ENCODE data around the gene CST7. TPM values are rescaled to one million over a fixed set of nuclear protein-coding genes. Genes with fewer than 3 reads are reported as not detected.
A peak's percentile ranks its signal among the peaks of the same experiment; 100 is the strongest.

The CST7 gene
- total RNA-seq, 1 experiment from 2014 or later = not detected

DNA sequence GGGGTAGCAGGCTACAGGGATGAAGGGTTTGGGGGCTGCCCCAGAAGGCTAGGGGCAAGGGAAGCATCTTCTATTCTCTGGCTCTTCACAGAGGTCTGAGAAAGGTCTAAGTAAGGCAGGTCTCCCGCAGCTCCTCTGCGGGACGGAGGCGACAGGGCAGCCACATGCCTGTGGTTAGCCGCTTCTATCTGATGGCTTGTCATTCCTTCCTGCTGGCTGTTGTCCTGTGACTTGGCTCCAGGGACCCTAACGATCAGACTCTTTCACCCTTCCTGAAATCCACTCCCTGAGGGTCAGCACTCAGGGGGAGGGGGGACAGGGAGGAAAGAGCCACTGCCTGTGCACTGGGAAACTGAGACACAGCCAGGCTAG, 673 bp downstream of the CST7 start:
- Histone ChIP-seq H4K8ac (replicated peaks; ENCODE audit: insufficient read length, low read depth, low read length) (no peak overlapping the region), H3K4me1 (ENCODE audit: insufficient read depth, low read length) (no peaks in the 10 kb centered on the region), H4K5ac (ENCODE audit: insufficient read length, low read depth, low read length) (no peak overlapping the region), H3T11ph (ENCODE audit: low read length) (no peak overlapping the region), H2AK5ac (ENCODE audit: insufficient read length, low read length) (no peak overlapping the region), H3K4me2 (ENCODE audit: insufficient read depth, insufficient read length, low read length) (no peak overlapping the region), H3K56ac (ENCODE audit: insufficient read length, low read depth, low read length) (no peak overlapping the region), H2BK5ac (ENCODE audit: insufficient read length, low read length) (no peak overlapping the region), H3K4ac (ENCODE audit: low read depth, low read length) (no peak overlapping the region), H3K9ac (ENCODE audit: extremely low read depth, insufficient read length, low read length) (no peak overlapping the region), H3K14ac (ENCODE audit: insufficient read depth, low read length) (no peak overlapping the region), H3K79me1 (ENCODE audit: insufficient read depth, low read depth, low read length, poor library complexity, severe bottlenecking) (no peaks in the 10 kb centered on the region), H3K18ac (ENCODE audit: insufficient read length, low read depth, low read length) (no peak overlapping the region), H3K79me2 (ENCODE audit: insufficient read depth, low read length) (no peaks in the 10 kb centered on the region), H3K23me2 (ENCODE audit: insufficient read length, low read depth, low read length, poor library complexity, severe bottlenecking) (no peaks in the 10 kb centered on the region), H3K9me3 (ENCODE audit: control insufficient read depth, low read depth, low read length) (no peaks in the 10 kb centered on the region), H2AFZ (ENCODE audit: low read length) (no peak overlapping the region), H2BK15ac (ENCODE audit: low read depth, low read length) (no peak overlapping the region), H2BK120ac (ENCODE audit: low read depth, low read length, poor library complexity, severe bottlenecking) (no peak overlapping the region), H3K27ac (ENCODE audit: insufficient read length, low read depth, low read length) (no peak overlapping the region), H2BK20ac (ENCODE audit: low read depth, low read length, poor library complexity, severe bottlenecking) (no peak overlapping the region), H3K27me3 (ENCODE audit: insufficient read depth, low read length) (no peaks in the 10 kb centered on the region), H2BK12ac (ENCODE audit: insufficient read length, low read depth, low read length) (no peak overlapping the region), H3K23ac (ENCODE audit: insufficient read length, low read depth, low read length) (no peak overlapping the region), H4K20me1 (ENCODE audit: control insufficient read depth, insufficient read depth, insufficient read length) (no peaks in the 10 kb centered on the region), H4K91ac (ENCODE audit: insufficient read length, low read depth, low read length) (no peak overlapping the region)
- Mint-ChIP-seq H3K9me3 (peaks cover 24 to 26% of the 10 kb centered on the region in 2 experiments; a peak in 4 of 5 replicates), H3K4me3 (no peak overlapping the region), H3K27me3 (ENCODE audit: low read depth) (peaks cover 30% of the 10 kb centered on the region), H3K27ac (no peak overlapping the region), H3K4me1 (peaks cover 6 to 12% of the 10 kb centered on the region in 2 experiments), H3K36me3 (ENCODE audit: insufficient read depth in 1 of 3, low read depth in 3 of 3) (peaks cover 0 to 2% (median 0%) of the 10 kb centered on the region in 3 experiments; a peak in 1 of 7 replicates)
- TF ChIP-seq, protein P1, sequence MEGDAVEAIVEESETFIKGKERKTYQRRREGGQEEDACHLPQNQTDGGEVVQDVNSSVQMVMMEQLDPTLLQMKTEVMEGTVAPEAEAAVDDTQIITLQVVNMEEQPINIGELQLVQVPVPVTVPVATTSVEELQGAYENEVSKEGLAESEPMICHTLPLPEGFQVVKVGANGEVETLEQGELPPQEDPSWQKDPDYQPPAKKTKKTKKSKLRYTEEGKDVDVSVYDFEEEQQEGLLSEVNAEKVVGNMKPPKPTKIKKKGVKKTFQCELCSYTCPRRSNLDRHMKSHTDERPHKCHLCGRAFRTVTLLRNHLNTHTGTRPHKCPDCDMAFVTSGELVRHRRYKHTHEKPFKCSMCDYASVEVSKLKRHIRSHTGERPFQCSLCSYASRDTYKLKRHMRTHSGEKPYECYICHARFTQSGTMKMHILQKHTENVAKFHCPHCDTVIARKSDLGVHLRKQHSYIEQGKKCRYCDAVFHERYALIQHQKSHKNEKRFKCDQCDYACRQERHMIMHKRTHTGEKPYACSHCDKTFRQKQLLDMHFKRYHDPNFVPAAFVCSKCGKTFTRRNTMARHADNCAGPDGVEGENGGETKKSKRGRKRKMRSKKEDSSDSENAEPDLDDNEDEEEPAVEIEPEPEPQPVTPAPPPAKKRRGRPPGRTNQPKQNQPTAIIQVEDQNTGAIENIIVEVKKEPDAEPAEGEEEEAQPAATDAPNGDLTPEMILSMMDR (conservative IDR thresholded peaks at IDR 0.05) = no peak
- peak; percentile 26 for DNase-seq
- no CpG with 5 or more reads among the region's 6 CpGs for WGBS (ENCODE audit: extremely low coverage, insufficient read length, low lambda C conversion rate)
